Neural crest cell (in vitro differentiated cells): ENCODE results near the gene SPC24. TPM values are rescaled to one million over a fixed set of nuclear protein-coding genes. Genes with fewer than 3 reads are reported as not detected.

Source experiments
- DNase-seq: peaks from one replicate; pipeline ENCODE4 v3.0.0; 2021; ENCODE audit warnings: low read depth, mixed read lengths, low spot score
- H3K27ac Mint-ChIP-seq: one replicate; pipeline ENCODE4 v1.8.0; 2021; ENCODE audit warnings: mild to moderate bottlenecking, mixed read lengths; ENCODE audit not compliant: unreplicated experiment
- H3K27me3 Mint-ChIP-seq: 2 replicates; pipeline ENCODE4 v1.8.0; 2021; ENCODE audit warnings: low read depth, mild to moderate bottlenecking, mixed read lengths
- H3K36me3 Mint-ChIP-seq: 2 replicates; pipeline ENCODE4 v1.8.0; 2021; ENCODE audit warnings: low read depth, mild to moderate bottlenecking, mixed read lengths
- H3K4me1 Mint-ChIP-seq: 2 replicates; pipeline ENCODE4 v1.8.0; 2021; ENCODE audit warnings: mixed read lengths
- H3K4me3 Mint-ChIP-seq: one replicate; pipeline ENCODE4 v1.8.0; 2021; ENCODE audit warnings: mild to moderate bottlenecking, mixed read lengths
- H3K9me3 Mint-ChIP-seq: 2 replicates; pipeline ENCODE4 v1.8.0; 2021; ENCODE audit warnings: mixed read lengths
- total RNA-seq: library from RNA; stranded (reverse); gene quantifications from 2 replicates; pipeline ENCODE4 v1.2.1, GENCODE V29; 2021
- TF ChIP-seq, protein P1 (sequence below): fragments of 200-600 bp; sonication (generic); conservative IDR thresholded peaks from 2 replicates; pipeline ENCODE4 v1.5.0; 2021; ENCODE audit warnings: antibody characterized with exemption, mild to moderate bottlenecking

Gene SPC24
- total RNA-seq, 1 donor from 2014 or later = 67.0 TPM

DNA sequence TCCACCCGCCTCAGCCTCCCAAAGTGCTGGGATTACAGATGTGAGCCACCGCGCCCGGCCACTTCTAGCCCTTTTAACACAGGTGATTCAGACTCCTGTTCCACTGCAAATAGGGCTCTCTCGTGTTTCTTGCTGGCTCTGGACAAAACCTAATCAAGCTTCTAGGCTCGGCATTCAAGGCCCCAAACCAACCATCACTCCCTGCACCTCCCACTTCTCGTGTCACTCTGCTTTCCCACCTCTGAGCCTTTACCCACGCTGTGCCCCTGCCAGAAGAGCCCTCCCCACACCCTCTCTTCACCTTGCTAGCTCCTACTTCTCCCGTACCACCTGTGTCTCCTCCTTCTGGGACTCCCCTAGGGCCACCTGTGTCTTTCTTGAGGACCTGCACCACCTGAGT is 22.0 kb upstream of the SPC24 start:
- no peak overlapping the region for H3K4me3 Mint-ChIP-seq
- no peak for DNase-seq
- TF ChIP-seq, protein P1, sequence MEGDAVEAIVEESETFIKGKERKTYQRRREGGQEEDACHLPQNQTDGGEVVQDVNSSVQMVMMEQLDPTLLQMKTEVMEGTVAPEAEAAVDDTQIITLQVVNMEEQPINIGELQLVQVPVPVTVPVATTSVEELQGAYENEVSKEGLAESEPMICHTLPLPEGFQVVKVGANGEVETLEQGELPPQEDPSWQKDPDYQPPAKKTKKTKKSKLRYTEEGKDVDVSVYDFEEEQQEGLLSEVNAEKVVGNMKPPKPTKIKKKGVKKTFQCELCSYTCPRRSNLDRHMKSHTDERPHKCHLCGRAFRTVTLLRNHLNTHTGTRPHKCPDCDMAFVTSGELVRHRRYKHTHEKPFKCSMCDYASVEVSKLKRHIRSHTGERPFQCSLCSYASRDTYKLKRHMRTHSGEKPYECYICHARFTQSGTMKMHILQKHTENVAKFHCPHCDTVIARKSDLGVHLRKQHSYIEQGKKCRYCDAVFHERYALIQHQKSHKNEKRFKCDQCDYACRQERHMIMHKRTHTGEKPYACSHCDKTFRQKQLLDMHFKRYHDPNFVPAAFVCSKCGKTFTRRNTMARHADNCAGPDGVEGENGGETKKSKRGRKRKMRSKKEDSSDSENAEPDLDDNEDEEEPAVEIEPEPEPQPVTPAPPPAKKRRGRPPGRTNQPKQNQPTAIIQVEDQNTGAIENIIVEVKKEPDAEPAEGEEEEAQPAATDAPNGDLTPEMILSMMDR = no peak
- H3K9me3 Mint-ChIP-seq = no peaks in the 10 kb centered on the region
- no peak overlapping the region for H3K27ac Mint-ChIP-seq
- no peaks in the 10 kb centered on the region for H3K27me3 Mint-ChIP-seq
- H3K4me1 Mint-ChIP-seq = no peaks in the 10 kb centered on the region
- peaks cover 7% of the 10 kb centered on the region for H3K36me3 Mint-ChIP-seq

DNA sequence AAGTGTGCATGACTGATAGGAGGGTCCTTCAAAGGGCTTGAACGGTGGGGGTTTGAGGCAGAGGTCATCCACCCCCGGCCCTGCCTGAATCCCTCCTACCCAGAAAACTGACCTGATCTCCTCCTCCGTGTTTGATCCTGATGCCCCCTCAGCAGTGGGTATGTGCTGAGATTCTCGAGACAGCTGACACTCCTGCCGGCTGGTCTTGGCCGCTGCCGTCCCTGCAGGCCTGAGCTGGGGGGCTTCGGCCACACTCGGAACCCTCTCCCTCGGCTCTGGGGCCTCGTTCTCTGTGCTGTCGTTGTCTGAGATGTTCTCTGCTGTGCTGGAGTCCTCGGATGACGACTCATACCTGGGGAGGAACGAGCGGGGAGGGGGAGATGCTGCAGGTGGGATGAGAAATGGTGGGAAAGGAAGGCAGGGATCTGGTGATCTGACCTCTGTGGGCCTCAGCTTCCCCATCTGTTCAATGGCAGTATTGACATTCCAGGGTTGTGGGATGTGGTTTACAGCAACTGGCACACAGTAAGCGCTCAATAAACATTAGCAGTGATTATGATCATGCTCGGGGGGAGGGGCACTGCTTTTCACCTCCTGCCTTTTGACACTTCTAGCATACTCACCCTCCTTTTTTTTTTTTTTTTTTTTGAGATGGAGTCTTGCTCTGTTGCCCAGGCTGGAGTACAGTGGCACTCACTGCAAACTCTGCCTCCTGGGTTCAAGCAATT is 21.0 kb upstream of the SPC24 start:
- TF ChIP-seq, protein P1 = no peak

DNA sequence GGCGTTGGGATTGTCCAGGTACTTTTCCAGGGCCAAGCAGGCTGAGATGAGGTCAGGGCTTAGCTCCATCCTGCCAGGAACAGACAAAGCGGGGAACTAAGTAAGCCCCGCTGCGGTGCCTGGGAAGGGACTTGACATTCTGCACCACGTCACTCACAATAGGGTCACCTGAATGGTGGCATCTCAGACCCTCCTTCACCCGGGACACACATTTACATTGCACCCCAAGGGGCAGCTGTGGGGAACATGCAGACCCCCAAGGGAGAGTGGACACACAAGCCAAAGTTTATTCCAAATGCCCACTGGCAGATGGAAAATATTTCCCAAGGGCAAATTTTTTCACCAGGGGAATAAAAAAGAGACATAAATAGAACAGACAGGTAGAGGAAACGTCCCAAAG is 20.3 kb upstream of the SPC24 start:
- TF ChIP-seq, protein P1 = no peak
- no peak overlapping the region for H3K4me3 Mint-ChIP-seq
- no peaks in the 10 kb centered on the region for H3K4me1 Mint-ChIP-seq
- no peaks in the 10 kb centered on the region for H3K27me3 Mint-ChIP-seq
- no peaks in the 10 kb centered on the region for H3K9me3 Mint-ChIP-seq
- peaks cover 7% of the 10 kb centered on the region for H3K36me3 Mint-ChIP-seq
- H3K27ac Mint-ChIP-seq = no peak overlapping the region
- no peak for DNase-seq

More for the DNA sequence above, 21.0 kb upstream of the SPC24 start:
- H3K4me1 Mint-ChIP-seq = no peaks in the 10 kb centered on the region
- no peaks in the 10 kb centered on the region for H3K27me3 Mint-ChIP-seq
- H3K9me3 Mint-ChIP-seq = no peaks in the 10 kb centered on the region
- no peak overlapping the region for H3K4me3 Mint-ChIP-seq
- DNase-seq = no peak
- H3K27ac Mint-ChIP-seq = no peak overlapping the region
- H3K36me3 Mint-ChIP-seq = peaks cover 7% of the 10 kb centered on the region

DNA sequence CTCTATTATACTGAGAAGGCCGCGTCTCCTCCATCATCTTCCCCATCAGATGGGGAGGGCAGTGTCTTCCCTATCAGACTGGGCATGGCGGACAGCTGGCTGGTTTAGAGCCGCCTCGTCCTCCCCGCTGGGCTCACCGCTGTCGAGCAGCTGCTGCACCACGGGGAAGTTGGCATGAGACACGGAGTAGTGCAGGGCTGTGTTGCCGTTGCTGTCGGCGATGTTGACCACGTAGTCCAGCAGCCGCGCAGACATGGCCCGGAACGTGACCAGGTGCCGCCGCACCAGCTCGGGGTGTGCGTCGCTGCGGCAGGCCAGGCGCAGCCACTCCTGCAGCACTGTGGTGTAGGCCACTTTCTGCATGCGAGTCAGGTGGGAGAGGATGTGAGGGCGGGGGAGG is 18.8 kb upstream of the SPC24 start:
- TF ChIP-seq, protein P1 = no peak
- H3K36me3 Mint-ChIP-seq = peaks cover 7% of the 10 kb centered on the region
- no peaks in the 10 kb centered on the region for H3K9me3 Mint-ChIP-seq
- no peak overlapping the region for H3K4me3 Mint-ChIP-seq
- H3K4me1 Mint-ChIP-seq = no peaks in the 10 kb centered on the region
- H3K27me3 Mint-ChIP-seq = no peaks in the 10 kb centered on the region
- DNase-seq = no peak
- no peak overlapping the region for H3K27ac Mint-ChIP-seq

DNA sequence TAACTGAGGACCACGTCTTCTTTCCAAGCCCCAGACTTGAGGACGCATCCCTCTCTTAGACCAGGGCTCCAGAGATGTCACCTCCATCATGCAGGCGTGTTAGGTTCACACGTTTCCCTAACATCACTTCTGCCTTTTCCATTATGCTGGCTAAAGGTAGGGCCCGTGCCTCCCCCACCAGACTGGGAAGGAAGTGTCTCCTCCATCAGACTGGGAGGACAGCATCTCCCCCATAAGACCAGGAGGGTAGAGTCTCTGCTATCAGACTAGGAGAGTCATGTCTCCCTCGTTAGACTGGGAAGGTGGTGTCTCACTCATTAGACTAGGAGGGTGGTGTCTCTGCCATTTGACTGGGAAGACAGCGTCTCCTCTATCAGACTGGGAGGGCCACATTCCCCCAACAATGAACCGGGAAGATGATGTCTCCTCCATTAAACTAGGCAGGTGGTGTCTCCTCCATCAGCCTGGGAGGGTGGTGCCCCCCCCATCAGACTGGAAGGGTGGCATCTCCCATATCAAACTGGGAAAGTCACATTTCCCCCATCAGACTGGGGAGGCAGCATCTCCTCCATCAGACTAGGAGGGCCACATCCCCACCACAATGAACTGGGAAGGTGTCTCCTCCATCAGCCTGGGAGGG is 18.1 kb upstream of the SPC24 start:
- H3K27me3 Mint-ChIP-seq = no peaks in the 10 kb centered on the region
- no peaks in the 10 kb centered on the region for H3K9me3 Mint-ChIP-seq
- no peak overlapping the region for H3K27ac Mint-ChIP-seq
- no peak overlapping the region for H3K4me3 Mint-ChIP-seq
- TF ChIP-seq, protein P1 = no peak
- H3K36me3 Mint-ChIP-seq = peaks cover 8% of the 10 kb centered on the region
- DNase-seq = no peak
- no peaks in the 10 kb centered on the region for H3K4me1 Mint-ChIP-seq
